ENCODE results near the gene ZNF202. TPM values are rescaled to one million over a fixed set of nuclear protein-coding genes. Genes with fewer than 3 reads are reported as not detected.

The ZNF202 gene
- total RNA-seq, 1 donor: 6.5 TPM

GRCh38 chr11:123702139-123702538 lies 39.3 kb downstream of the ZNF202 start:
- Histone ChIP-seq H3K4me2 (ENCODE audit: insufficient read depth, low read length) (peak overlapping the region; percentile 60), H3K79me2 (ENCODE audit: insufficient read depth, low read length) (no peaks in the 10 kb centered on the region), H3K4me3 (ENCODE audit: insufficient read depth, low read length) (peak overlapping the region; percentile 37), H3K36me3 (ENCODE audit: insufficient read depth, low read length) (no peaks in the 10 kb centered on the region), H3K4me1 (ENCODE audit: insufficient read depth, low read length) (peaks cover 8% of the 10 kb centered on the region), H3K27me3 (ENCODE audit: insufficient read depth, low read length) (no peaks in the 10 kb centered on the region), H4K20me1 (ENCODE audit: insufficient read depth, low read length) (no peaks in the 10 kb centered on the region), H2AFZ (ENCODE audit: low read length) (peak overlapping the region; percentile 83), H3K27ac (ENCODE audit: low read depth, low read length) (no peak overlapping the region), H3K9me3 (ENCODE audit: low read depth, low read length) (no peaks in the 10 kb centered on the region)
- no peak for TF ChIP-seq CTCF (IDR thresholded peaks at IDR 0.05; ENCODE audit: extremely low read depth, low read depth, low read length)
- DNase-seq (ENCODE audit: insufficient read length, low spot score, missing footprints): peak; percentile 48

GRCh38 chr11:123700772-123701171 lies 40.7 kb downstream of the ZNF202 start:
- no peak for TF ChIP-seq CTCF (IDR thresholded peaks at IDR 0.05; ENCODE audit: extremely low read depth, low read depth, low read length)

GRCh38 chr11:123698546-123699127 lies 42.8 kb downstream of the ZNF202 start:
- no peak for DNase-seq (ENCODE audit: insufficient read length, low spot score, missing footprints)
- Histone ChIP-seq H3K36me3 (ENCODE audit: insufficient read depth, low read length) (no peaks in the 10 kb centered on the region), H3K27ac (ENCODE audit: low read depth, low read length) (no peak overlapping the region), H3K27me3 (ENCODE audit: insufficient read depth, low read length) (no peaks in the 10 kb centered on the region), H4K20me1 (ENCODE audit: insufficient read depth, low read length) (no peaks in the 10 kb centered on the region), H3K4me2 (ENCODE audit: insufficient read depth, low read length) (no peak overlapping the region), H3K4me3 (ENCODE audit: insufficient read depth, low read length) (no peak overlapping the region), H3K79me2 (ENCODE audit: insufficient read depth, low read length) (no peaks in the 10 kb centered on the region), H3K9me3 (ENCODE audit: low read depth, low read length) (no peaks in the 10 kb centered on the region), H2AFZ (ENCODE audit: low read length) (no peak overlapping the region), H3K4me1 (ENCODE audit: insufficient read depth, low read length) (peaks cover 8% of the 10 kb centered on the region)
- no peak for TF ChIP-seq CTCF (IDR thresholded peaks at IDR 0.05; ENCODE audit: extremely low read depth, low read depth, low read length)

More at GRCh38 chr11:123700772-123701171, 40.7 kb downstream of the ZNF202 start:
- Histone ChIP-seq H3K4me2 (ENCODE audit: insufficient read depth, low read length) (no peak overlapping the region), H3K9me3 (ENCODE audit: low read depth, low read length) (no peaks in the 10 kb centered on the region), H3K36me3 (ENCODE audit: insufficient read depth, low read length) (no peaks in the 10 kb centered on the region), H3K27ac (ENCODE audit: low read depth, low read length) (no peak overlapping the region), H3K27me3 (ENCODE audit: insufficient read depth, low read length) (no peaks in the 10 kb centered on the region), H3K4me1 (ENCODE audit: insufficient read depth, low read length) (peaks cover 8% of the 10 kb centered on the region), H3K4me3 (ENCODE audit: insufficient read depth, low read length) (no peak overlapping the region), H2AFZ (ENCODE audit: low read length) (peak overlapping the region; percentile 29), H4K20me1 (ENCODE audit: insufficient read depth, low read length) (no peaks in the 10 kb centered on the region), H3K79me2 (ENCODE audit: insufficient read depth, low read length) (no peaks in the 10 kb centered on the region)
- DNase-seq (ENCODE audit: insufficient read length, low spot score, missing footprints): no peak

GRCh38 chr11:123696183-123696582 lies 45.3 kb downstream of the ZNF202 start:
- Histone ChIP-seq H3K9me3 (ENCODE audit: low read depth, low read length) (no peaks in the 10 kb centered on the region), H3K4me3 (ENCODE audit: insufficient read depth, low read length) (no peak overlapping the region), H3K79me2 (ENCODE audit: insufficient read depth, low read length) (no peaks in the 10 kb centered on the region), H3K27ac (ENCODE audit: low read depth, low read length) (no peak overlapping the region), H4K20me1 (ENCODE audit: insufficient read depth, low read length) (no peaks in the 10 kb centered on the region), H3K36me3 (ENCODE audit: insufficient read depth, low read length) (no peaks in the 10 kb centered on the region), H3K4me2 (ENCODE audit: insufficient read depth, low read length) (no peak overlapping the region), H2AFZ (ENCODE audit: low read length) (no peak overlapping the region), H3K27me3 (ENCODE audit: insufficient read depth, low read length) (peaks cover 21% of the 10 kb centered on the region), H3K4me1 (ENCODE audit: insufficient read depth, low read length) (no peaks in the 10 kb centered on the region)
- peak; percentile 40 for TF ChIP-seq CTCF (IDR thresholded peaks at IDR 0.05; ENCODE audit: extremely low read depth, low read depth, low read length)
- peak; percentile 38 for DNase-seq (ENCODE audit: insufficient read length, low spot score, missing footprints)
